MM.1S (cell line): ENCODE data around the gene KCNK16.

Source experiments
- EZH2 ChIP-seq: fragments of 300-600 bp; sonication (generic); optimal IDR thresholded peaks from 2 replicates; pipeline ENCODE3; 2017; ENCODE audit warnings: low read depth, mild to moderate bottlenecking, antibody characterized with exemption, low read length, mixed read lengths
- EZH2phosphoT487 ChIP-seq: fragments of 300-600 bp; sonication (generic); IDR thresholded peaks from 2 replicates; pipeline ENCODE4 v1.6.1; 2018; ENCODE audit warnings: antibody characterized with exemption, low read length
- TF ChIP-seq, protein P1 (sequence below): fragments of 300-600 bp; sonication (generic); IDR thresholded peaks from 2 replicates; pipeline ENCODE4 v1.5.1; 2016; ENCODE audit warnings: antibody characterized with exemption, low read length, mixed read lengths

GRCh38 chr6:39365281-39366074, 43.0 kb upstream of the KCNK16 start:
- TF ChIP-seq, protein P1, sequence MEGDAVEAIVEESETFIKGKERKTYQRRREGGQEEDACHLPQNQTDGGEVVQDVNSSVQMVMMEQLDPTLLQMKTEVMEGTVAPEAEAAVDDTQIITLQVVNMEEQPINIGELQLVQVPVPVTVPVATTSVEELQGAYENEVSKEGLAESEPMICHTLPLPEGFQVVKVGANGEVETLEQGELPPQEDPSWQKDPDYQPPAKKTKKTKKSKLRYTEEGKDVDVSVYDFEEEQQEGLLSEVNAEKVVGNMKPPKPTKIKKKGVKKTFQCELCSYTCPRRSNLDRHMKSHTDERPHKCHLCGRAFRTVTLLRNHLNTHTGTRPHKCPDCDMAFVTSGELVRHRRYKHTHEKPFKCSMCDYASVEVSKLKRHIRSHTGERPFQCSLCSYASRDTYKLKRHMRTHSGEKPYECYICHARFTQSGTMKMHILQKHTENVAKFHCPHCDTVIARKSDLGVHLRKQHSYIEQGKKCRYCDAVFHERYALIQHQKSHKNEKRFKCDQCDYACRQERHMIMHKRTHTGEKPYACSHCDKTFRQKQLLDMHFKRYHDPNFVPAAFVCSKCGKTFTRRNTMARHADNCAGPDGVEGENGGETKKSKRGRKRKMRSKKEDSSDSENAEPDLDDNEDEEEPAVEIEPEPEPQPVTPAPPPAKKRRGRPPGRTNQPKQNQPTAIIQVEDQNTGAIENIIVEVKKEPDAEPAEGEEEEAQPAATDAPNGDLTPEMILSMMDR: no peak
- TF ChIP-seq EZH2phosphoT487: no peak
- TF ChIP-seq EZH2: no peak
